C4-2B (cell line): Measurements from ENCODE around the gene STRA8.

Experiments
- H3K27ac ChIP-seq: fragments of 450-650 bp; 2 replicates; pipeline ENCODE4 v1.5.1; 2017
- CTCF ChIP-seq: fragments of 450-650 bp; conservative IDR thresholded peaks from 2 replicates; pipeline ENCODE4 v1.5.1; 2017; ENCODE audit warnings: mild to moderate bottlenecking
- ZFX ChIP-seq: fragments of 450-650 bp; IDR thresholded peaks from 2 replicates; pipeline ENCODE4 v1.6.1; 2017

Gene STRA8

DNA sequence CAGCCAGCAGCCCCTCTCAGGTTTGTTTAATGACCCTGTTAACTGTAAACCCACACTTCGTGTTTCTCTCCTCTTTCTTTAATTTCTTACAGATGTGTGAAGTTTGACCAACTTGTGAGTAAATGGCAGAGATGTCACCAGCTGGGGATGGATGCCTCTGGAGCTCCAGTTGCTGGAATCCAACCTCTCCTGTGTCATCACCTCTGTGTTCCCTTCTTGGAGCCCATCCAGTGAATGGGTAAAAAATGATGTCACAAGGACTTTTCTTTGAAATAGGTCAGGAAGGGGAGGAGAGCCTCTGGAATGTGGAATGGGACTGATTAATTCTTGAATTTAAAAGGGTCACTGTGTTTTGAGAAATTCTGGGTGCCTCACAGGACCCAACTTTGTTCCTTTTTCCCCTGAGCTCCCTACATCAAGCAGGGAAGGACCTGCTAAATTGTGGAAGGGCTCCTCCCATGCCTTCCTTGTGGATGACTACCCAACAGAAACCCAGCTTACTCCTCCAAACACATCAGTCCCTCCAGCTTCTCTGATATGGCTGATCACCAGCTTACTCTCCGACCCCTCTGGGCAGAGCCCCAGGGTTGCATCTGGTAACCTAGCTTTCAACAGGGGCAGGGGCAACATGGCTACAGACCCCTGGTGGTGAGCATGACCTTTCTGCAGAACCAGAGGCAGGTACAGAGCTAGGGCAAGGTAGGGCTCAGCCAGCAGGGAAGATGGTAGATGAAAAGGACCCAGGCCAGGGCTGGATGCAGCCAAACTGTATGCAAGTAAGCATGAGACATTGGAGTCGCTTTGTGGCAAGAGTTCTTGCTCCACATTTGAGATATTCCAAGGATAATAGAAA is 67.5 kb downstream of the STRA8 start:
- H3K27ac ChIP-seq, result no peak overlapping the region
- TF ChIP-seq ZFX (no peak), CTCF (no peak)
